ENCODE results near the gene SRGAP2B.
A peak's percentile ranks its signal among the peaks of the same experiment; 100 is the strongest.
"Not testable (repeated sequence)": the region's sequence is repeated elsewhere in the genome, so short reads cannot be mapped to it uniquely, and the experiment has no call there.

SRGAP2B gene

DNA sequence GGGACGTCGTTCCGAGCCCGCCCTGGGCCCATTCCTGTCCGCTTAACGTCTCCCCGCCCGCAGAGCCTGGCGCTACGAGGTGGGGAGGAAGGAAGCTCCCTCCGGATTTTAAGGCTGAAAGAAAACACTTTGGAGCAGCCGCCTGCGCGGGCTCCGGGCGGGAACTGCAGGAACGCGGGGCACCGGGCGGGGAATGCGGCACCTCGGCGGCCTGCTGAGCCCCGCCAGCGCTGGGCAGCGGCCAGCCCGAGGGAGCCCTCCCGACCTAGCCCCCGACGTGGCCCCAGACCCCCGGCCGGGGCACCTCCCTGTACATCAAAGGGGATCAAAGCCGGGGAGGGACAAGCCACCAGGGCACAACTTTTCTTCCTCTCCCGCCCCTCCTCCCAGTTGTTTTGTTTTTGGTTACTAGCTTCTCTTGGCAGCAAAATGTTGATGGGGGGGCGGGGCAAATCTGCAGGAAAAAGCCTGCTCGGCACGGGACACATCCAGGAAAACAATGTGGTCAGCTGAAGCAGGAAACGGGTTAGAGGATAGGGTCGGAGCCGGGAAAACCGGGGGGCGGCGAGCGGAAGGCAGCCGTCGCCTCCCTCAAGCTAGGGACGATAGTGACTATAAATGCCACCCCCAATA lies 1.5 kb downstream of the SRGAP2B start:
- DNase-seq (ENCODE audit: low spot score); FAIRE-seq: not testable (repeated sequence)

DNA sequence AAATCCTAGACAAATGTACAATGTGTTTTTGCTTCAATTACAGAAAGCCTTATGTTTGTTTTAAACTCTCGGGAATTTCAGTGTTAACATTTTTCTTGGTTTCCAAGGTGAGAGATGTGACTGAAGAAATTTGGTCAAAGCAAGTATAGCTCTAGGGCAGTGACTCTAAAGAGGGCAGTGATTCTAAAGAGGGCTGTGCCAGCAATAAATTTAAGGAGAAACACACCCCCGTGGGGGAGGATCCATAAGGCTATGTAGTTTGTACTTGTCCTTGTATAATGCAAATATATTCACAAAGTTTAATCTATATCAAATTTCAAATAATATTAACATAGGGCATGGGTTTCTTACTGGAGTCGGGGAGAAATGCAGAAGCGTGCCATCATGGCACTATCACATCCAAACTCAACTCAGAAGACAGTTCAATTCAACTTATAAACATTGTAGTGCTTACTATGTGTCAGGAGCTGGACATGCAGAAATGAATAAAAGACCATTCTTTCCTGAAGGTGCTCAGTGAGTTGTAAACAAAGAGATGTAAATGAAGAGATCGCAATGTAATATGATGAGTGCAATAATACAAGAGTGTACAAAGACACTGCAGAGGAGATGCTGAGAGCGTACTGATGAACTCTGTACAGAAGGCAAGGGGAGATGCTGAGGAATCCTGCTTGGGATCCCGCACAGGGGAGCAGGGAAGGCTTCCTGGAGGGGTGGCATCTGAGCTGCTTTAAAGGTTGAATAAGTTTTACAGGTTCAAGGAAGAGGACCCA lies 12.5 kb downstream of the SRGAP2B start:
- not testable (repeated sequence) for DNase-seq (ENCODE audit: low spot score); FAIRE-seq

DNA sequence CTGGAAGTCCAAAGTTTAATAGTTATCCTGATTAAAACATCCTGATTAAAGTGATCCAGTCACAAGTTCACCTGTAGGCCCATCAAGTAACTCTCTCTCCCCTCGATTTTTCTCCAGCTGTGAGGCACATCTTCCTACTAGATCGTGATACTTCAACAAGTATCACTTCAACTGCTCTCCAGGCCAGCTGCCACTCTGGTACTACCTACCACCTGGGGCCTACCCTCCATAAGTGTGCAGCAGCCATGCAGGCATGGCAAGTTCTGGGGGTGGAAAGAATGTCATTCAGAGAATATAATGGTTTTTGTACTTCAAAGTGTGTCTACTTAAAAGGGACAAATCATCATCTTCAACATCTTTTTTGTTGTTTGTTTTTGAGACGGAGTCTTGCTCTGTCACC lies 14.9 kb downstream of the SRGAP2B start:
- not testable (repeated sequence) for DNase-seq (ENCODE audit: low spot score); FAIRE-seq

DNA sequence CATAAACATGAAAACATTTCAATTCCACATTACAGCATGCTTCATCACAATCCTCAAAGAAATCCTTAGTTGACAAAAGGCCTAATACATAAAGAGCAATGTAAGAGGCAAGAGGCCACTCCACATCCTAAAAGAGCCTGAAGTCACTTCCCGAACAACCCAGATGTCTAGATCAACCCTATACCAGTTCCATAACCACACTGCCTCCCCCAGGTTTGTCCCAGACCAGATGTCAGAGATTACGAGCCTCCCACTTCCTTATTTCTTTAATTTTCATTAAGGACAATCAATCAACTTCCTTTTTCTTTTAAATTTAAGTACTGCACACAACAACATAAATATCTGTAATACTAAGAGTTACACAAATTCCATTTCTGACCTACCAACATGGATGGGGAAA lies 15.4 kb downstream of the SRGAP2B start:
- DNase-seq (ENCODE audit: low spot score); FAIRE-seq: not testable (repeated sequence)

DNA sequence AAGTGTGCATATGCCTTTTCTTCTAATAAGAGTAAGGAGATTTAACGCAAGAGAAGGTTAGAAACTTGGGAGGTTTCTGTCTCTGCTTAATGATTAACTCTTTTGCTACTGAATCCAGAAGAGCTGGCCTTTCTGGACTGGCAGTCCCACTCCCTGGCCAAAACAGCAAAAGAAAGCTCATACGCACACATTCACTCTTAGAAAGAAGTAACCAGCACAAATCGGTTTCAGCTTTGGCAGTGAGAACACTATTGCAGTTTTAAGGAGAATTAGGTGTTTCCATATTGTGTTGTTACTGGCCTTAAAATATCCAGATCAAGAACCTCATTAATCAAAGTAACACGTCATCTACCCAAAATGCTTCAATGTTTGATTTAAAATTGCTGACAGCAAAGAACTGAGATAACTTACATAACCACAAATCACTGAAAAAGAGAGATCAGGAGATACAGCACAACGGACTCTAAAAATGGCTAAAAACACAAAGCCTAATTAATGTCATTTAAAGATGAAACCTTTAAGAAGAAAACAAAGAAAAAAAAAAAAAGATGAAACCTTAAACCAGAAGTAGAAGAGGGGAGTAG lies 16.2 kb downstream of the SRGAP2B start:
- peak; percentile 91 for FAIRE-seq

DNA sequence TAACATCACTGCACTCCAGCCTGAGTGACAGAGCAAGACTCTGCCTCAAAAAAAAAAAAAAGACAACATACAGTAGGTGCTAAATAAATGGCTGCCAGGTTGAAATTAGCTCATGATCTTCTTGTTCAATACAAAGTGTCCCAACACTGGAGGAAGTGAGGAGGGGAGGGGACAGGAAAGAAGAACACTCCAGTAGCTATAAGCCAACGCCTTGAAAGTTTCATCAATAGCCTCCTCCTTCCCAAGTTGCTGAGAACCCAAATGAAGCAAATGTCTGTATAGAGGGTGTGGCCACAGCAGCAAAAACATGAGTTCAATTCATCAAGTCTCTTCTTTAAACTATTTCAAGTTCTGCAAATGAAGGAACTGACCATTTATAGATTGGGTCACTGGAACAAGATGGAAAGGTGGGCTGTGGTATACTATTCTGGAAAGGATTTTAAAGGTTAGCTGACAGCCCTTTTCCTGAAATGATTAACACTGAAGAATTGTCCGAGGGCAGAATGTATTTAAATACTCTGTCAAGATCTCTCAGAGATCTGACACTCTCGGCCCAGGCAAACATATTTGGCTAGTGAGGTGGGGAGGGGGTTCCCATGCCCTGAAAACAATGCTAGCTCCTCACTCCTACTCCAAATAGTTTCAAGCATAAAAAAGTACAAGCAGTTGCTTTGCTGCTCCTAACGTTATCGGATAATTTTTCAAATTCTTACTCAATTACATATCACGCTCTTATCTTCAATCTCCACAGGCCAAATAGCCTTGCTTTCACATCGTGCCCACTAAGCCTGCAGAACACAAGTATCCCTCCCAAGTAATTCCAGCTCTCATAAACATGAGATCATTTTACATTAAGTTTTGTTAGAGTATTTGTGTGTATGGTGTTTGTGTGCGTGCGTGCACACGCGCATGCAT lies 17.0 kb downstream of the SRGAP2B start:
- FAIRE-seq; DNase-seq (ENCODE audit: low spot score): not testable (repeated sequence)

More for the DNA sequence above, 16.2 kb downstream of the SRGAP2B start:
- DNase-seq (ENCODE audit: low spot score) = not testable (repeated sequence)

DNA sequence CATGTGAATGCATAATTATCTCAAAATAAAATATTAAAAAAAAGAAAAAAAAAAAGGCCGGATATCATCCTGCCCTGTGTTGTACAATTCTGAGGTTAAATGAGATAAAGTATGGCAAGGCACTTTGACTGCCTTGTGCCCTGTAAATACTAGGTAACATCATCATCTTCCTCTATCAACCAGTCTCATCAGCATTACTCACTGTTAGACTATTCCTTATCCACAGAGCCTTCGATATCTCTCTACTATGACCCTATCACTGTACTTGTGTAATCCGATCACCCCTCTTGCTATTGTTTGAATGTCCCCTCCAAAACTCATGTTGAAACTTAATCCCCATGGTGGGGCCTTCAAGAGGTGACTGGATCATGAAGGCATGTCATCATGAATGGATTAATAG lies 18.3 kb downstream of the SRGAP2B start:
- peak; percentile 61 for FAIRE-seq

DNA sequence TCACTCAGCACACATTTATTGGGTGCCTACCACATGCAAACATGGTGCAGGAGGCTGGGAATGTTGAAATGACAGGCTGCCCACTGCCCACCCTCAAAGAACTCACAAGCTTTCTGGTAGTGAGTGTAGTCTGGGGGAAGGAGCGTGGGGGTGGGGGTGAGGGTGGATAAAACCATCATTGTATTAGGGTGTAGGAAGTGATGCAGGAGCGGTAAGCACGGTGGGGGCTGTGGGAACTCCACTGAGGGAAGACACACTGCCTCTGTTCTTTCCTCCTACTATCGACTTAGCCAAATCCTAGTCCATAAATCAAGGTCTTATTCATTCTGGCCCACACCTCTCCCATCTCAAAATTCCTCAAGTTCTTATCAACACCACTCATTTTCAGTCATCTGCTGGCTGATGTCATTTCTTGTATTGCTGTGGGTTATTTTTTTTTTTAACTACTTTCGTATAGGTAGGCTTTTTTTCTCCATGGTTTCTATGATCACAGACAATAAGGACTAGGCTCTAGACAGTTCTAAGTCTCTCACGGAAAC lies 21.0 kb downstream of the SRGAP2B start:
- DNase-seq (ENCODE audit: low spot score) = not testable (repeated sequence)
- FAIRE-seq = peak; percentile 53

More for the DNA sequence above, 18.3 kb downstream of the SRGAP2B start:
- DNase-seq (ENCODE audit: low spot score) = not testable (repeated sequence)

DNA sequence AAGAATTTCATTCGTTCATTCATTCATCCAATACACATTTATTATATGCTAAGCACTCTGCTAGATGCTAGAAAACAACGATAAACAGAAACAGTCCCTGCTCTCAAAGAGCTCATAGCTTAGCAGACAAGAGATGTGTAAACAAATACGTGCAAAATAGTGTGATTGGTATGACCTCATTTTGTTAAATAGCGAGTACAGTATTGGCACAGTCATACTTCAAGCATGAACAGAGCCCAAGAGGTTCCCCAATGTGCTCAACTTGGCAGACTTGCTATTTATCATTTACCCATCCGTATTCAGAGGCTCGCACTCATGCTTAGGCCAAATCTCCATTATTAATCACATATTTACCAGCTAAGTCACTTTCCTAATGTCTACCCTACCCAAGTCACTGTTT lies 23.6 kb downstream of the SRGAP2B start:
- DNase-seq (ENCODE audit: low spot score); FAIRE-seq: not testable (repeated sequence)

DNA sequence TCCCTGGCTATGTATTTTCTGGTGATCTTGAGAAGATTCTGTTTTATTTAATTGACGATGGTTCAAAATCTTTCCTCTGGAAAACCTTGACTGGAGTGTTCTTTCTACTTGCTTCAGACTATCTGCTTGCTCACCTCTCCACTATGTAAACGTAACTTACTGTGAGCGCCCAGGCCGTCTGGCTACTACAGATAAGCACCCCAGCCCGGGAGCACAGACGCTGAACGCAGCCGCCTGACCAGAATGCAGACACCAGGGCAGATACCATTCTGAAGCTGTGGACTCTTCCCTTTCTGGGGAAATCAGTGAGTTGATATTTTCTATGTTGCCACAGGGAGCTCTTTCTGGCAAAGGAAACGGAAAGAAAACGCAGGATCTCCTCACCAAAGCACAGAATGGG lies 28.6 kb downstream of the SRGAP2B start:
- not testable (repeated sequence) for DNase-seq (ENCODE audit: low spot score); FAIRE-seq

DNA sequence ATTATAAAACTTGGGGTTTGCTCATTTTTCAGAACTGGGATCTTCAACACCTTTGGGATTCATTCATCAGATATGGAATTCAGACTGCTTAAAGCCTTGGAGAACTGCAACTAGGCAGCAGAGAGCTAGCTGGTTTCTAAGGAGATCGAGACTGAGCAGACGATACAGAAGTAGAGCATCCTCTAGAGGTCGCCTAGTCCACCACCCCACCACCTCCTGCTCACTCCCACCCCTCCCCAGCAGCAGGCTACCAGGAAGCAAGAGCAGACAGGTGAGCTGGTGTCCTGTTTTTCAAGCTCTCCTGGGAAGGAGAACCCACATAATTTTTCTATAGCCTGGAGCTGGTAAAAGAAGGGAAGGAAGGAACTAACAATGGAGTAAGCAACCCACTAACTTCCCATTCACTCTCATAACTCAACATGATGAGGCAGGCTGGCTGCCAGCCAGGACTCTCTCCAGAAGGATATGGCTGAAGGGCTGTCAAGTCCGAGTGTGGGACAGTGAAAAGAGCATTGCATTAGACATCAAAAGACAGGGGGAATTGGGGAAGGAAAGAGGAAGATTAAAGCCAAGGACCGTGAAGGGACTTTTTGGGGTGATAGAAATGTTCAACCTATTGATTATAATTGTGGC lies 29.8 kb downstream of the SRGAP2B start:
- FAIRE-seq = not testable (repeated sequence)
- DNase-seq (ENCODE audit: low spot score) = peak; percentile 1

DNA sequence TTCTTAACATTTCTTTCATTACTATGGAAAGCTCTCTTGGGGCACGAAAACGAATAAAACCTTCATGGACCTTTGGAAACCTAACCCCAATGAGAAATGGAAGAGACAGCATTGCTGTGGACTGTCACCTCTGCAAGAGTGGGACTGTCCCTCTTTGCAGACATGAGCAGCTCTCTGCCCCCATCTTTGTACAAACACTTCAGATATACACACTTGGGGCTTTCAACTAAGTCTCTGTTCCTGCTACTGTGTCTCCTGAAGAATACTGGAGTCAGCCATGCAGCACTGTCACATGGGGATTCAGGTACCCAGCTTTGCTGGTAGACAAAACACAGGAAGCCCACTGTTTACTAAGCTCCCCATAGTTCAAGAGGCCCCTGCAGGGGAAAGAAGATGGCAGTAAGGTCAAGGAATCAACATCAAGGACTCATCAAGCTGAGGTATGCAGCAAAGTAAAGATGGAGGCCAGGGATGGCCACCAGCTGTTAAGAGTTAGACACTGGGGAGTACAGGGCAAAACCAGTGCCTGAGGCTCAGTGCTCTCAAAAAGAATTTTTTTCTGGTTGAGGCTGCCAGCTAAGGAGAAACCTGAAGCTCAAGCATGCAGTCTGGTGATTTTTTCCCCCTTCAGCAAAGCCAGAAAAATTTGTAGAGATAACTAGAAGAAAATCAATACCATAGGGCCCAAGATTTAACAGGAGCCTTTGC lies 31.0 kb downstream of the SRGAP2B start:
- FAIRE-seq = not testable (repeated sequence)
- peak; percentile 2 for DNase-seq (ENCODE audit: low spot score)

DNA sequence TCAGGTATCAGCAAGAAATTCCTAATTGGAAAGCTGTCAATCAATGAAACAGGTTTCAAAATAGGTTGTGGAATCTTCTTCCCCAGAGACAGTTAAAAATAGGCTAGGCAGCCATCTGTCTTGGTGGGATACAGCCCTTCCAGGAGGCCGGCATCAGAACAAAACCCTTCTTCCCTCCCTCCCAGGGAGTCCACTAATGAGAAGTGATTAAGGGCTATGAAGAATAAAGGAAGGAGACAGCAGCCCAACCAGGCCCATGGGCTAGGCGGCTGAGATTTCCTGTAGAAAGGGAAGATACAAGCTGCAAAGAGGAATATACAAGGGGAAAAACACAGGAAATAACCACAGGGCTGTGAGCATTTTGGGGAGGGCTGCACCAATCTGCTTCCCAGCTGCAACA lies 31.8 kb downstream of the SRGAP2B start:
- not testable (repeated sequence) for DNase-seq (ENCODE audit: low spot score); FAIRE-seq

DNA sequence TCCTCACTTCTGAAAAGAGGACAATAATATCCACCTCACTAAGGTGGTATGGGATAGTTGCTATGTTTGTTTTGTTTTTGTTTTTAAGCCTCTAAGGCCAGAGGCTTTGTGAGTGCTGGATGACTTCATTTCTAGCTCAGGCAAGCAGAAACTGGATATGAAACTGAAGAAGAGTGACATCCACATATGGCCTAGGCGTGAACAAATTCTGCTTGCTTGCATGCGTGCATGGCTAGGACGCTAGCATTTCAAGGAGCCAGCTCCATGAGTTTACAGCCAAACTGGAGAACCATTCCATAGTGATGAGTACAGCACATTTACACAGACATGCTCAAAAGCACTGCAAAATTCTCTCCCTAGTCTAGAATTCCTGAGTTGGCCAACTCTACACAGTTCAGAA lies 36.9 kb downstream of the SRGAP2B start:
- not testable (repeated sequence) for DNase-seq (ENCODE audit: low spot score); FAIRE-seq

DNA sequence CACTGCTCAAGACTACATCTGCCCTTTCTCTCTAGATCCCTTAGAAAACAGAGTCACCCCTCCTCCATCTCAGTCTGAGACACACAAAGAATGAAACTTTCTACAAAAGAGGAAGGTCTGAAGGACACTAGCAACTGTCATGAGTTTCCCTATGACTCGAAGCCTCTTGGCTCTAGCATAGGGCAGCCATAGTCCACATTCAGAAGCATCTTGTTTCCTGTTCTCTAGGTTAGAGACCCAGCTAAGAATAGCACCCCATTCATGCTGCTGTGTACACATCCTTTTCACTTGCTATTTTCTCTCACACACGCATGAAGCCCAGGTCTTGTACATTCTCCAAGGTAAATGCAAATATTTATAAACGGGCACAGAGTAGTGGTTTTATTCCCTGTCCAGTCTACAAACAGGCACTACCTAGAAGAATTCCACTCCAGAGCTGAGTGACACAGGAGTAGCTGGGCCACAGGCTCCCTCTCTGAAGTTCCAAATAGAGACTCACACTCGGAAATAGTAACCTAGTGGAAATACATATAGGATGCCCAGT lies 39.8 kb downstream of the SRGAP2B start:
- DNase-seq (ENCODE audit: low spot score); FAIRE-seq: not testable (repeated sequence)

DNA sequence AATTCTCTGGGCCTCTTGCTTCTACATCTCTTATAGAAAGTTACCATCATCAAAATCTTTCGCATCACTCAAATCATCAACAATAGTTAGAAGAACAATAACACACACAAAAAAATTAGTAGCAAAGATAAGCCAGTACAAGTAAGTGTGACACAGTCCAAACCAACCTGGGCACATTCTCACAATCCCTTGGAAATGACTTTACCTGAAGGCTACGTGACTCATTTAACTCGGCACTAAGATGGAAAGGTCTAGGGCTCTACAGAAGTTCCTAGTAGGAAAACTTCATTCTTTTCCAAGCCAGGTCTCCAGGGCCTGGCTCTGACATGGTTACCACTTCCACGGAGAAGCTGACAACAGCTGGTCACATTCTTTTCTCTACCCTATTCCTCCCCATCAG lies 41.7 kb downstream of the SRGAP2B start:
- not testable (repeated sequence) for DNase-seq (ENCODE audit: low spot score); FAIRE-seq

DNA sequence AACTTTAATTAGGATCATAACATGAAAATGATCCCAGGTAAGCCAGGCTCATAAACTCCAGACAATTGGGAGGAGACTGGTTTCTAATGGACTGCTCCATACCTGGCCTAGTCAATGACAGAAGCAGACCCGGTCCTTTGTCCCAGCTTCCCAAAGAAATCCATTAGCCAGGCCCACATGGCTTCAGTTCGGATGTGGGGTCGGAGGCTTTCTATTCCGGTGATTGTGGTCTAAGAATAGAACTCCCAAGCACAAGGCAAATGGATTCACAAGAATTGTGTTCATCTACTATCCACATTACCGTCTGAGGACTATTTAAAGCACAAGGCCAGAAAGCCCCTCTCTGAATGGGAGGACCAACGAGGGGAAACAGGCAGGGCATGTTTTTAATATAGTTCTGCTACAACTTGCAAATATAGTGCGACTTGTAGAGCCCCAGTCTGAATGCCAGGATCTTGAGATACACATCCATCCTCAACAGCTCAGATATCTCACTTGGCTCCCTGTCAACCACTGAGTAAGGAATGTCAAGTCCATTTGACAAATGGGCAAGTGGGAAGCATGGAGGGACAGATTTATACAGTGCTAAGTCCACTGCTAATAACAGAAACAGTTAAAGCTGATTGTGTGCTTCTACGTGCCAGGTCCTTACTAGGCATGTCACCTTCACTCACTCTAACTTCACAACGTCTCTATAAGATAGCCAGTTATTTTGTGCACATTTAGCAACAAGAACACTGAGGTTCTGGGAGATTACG lies 42.9 kb downstream of the SRGAP2B start:
- FAIRE-seq; DNase-seq (ENCODE audit: low spot score): not testable (repeated sequence)

DNA sequence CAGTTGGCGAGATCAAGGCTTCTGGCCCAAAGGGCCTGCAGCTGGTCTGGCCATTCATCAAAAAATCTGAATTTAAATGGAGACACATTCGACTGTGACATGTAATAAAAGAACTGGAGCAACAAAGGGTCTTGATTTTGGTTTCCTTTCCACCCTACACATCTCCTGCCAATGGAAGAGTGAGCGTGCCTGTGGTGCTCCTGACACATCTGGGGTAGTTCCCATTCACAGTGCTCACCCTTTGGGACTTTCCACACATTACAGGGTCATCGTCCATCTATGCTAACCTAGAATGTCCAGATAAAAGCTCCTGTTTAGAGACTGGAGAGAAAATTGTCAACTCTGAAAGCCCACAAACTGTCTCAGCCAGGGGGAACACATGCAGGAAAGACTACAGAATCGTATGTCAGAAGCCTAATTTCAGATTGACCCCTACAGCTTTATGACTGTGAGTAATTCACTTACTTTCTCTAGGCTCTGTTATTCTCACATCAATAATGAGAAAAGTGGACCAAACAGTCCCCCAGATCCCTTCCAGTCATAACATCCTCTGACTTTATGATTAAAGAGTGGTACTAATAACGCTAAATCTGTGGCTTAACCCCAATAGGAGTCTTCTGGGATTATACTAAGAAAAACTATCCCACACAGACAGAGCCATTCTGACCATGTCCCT lies 46.8 kb downstream of the SRGAP2B start:
- not testable (repeated sequence) for DNase-seq (ENCODE audit: low spot score); FAIRE-seq
